Measurements from ENCODE around the gene IKBIP. TPM values are rescaled to one million over a fixed set of nuclear protein-coding genes. Genes with fewer than 3 reads are reported as not detected.

The IKBIP gene
- total and polyA plus RNA-seq, 2 donors (not counting 3 experiments of a cell fraction or from before 2014, with no cell fraction given): 12.9 to 56.8 TPM

GRCh38 chr12:98669751-98670150 is 25.2 kb upstream of the IKBIP start:
- dilution Hi-C loops (cut with MboI; ENCODE audit: extremely low pct_ligation_motif_present, low sequenced_read_pairs): no loop called here
- BruUV-seq (replicated peaks): no TSS peak
- H3K4me1 ChIP-seq (ENCODE audit: control insufficient read depth, extremely low read depth, insufficient read depth, low read length): peaks cover 9% of the 10 kb centered on the region
- ChIA-PET CTCF (interaction anchor here (0.9 kb wide), 1 partner anchor 9 kb away, joined by 3 read pairs; no protein-coding TSS in a partner anchor), POLR2A (no interaction called here)
- DNase-seq (ENCODE audit: low read depth, low spot score) (no peak), FAIRE-seq (no peak)
- H3K9me3 ChIP-seq (replicated peaks; ENCODE audit: control insufficient read depth, insufficient read depth, low read length): no peaks in the 10 kb centered on the region
- peaks cover 1% of the 10 kb centered on the region for H3K9me1 ChIP-seq (replicated peaks; ENCODE audit: control insufficient read depth, extremely low read depth, insufficient read depth, low read length)
- no peak overlapping the region for H3K9ac ChIP-seq (replicated peaks; ENCODE audit: extremely low read depth, insufficient read depth, low read length)
- no peak overlapping the region for H3K4me3 ChIP-seq (replicated peaks in 1 of 3; ENCODE audit: insufficient read depth in 1 of 3, low read depth in 1 of 3, low read length in 3 of 3)
- no peaks in the 10 kb centered on the region for H3K27me3 ChIP-seq (ENCODE audit: control insufficient read depth in 2 of 2, insufficient read depth in 2 of 2, low read length in 2 of 2)
- intact Hi-C loops (cut with micrococcal nuclease): no loop called here
- no peak for TF ChIP-seq EZH2 (IDR thresholded peaks at IDR 0.05; ENCODE audit: borderline replicate concordance, low read depth, low read length, severe bottlenecking)
- TF ChIP-seq, protein P1, sequence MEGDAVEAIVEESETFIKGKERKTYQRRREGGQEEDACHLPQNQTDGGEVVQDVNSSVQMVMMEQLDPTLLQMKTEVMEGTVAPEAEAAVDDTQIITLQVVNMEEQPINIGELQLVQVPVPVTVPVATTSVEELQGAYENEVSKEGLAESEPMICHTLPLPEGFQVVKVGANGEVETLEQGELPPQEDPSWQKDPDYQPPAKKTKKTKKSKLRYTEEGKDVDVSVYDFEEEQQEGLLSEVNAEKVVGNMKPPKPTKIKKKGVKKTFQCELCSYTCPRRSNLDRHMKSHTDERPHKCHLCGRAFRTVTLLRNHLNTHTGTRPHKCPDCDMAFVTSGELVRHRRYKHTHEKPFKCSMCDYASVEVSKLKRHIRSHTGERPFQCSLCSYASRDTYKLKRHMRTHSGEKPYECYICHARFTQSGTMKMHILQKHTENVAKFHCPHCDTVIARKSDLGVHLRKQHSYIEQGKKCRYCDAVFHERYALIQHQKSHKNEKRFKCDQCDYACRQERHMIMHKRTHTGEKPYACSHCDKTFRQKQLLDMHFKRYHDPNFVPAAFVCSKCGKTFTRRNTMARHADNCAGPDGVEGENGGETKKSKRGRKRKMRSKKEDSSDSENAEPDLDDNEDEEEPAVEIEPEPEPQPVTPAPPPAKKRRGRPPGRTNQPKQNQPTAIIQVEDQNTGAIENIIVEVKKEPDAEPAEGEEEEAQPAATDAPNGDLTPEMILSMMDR (IDR thresholded peaks at IDR 0.05; ENCODE audit: extremely low read depth in 1 of 2, insufficient read depth in 1 of 2, low read depth in 1 of 2, low read length in 2 of 2): no peak
- no peaks in the 10 kb centered on the region for H4K20me1 ChIP-seq (replicated peaks; ENCODE audit: control insufficient read depth, extremely low read depth, insufficient read depth, low read length)
- H3K27ac ChIP-seq (ENCODE audit: insufficient read depth, low read depth, low read length): no peak overlapping the region
- H2AFZ ChIP-seq (ENCODE audit: low read depth, low read length): no peak overlapping the region
- H3K79me2 ChIP-seq (ENCODE audit: control insufficient read depth, insufficient read depth, low read length): no peaks in the 10 kb centered on the region
- H3K4me2 ChIP-seq (ENCODE audit: insufficient read depth, low read length): no peak overlapping the region
- H3K36me3 ChIP-seq (ENCODE audit: control insufficient read depth in 2 of 2, extremely low read depth in 1 of 2, insufficient read depth in 2 of 2, low read length in 2 of 2): peaks cover 6 to 14% of the 10 kb centered on the region in 2 experiments

DNA sequence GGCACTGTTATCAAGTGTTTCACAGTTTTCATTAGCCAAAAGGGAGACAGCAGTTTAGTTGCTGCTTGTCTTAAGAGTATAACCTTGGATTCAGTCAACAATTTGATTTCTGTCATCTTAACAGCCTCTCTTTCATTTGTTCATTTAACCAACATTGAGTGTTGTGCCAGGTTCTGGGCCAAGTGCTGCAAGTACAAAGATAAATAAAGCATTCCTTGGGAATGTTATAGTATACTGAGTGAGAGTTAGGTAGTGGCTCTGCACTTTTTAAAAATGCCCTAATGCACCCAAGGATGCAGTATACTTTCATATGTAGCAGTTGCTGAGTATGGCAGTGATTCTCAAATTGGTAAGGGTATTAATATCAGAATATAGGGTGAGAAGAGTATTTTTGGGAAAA is 15.9 kb upstream of the IKBIP start:
- H3K4me3 ChIP-seq (replicated peaks in 1 of 3; ENCODE audit: insufficient read depth in 1 of 3, low read depth in 1 of 3, low read length in 3 of 3): no peak overlapping the region
- BruUV-seq (replicated peaks): no TSS peak
- no peaks in the 10 kb centered on the region for H3K9me3 ChIP-seq (replicated peaks; ENCODE audit: control insufficient read depth, insufficient read depth, low read length)
- intact Hi-C loops (cut with micrococcal nuclease): no loop called here
- H3K4me2 ChIP-seq (ENCODE audit: insufficient read depth, low read length): no peak overlapping the region
- no peaks in the 10 kb centered on the region for H4K20me1 ChIP-seq (replicated peaks; ENCODE audit: control insufficient read depth, extremely low read depth, insufficient read depth, low read length)
- peaks cover 4% of the 10 kb centered on the region for H3K4me1 ChIP-seq (ENCODE audit: control insufficient read depth, extremely low read depth, insufficient read depth, low read length)
- no peak overlapping the region for H2AFZ ChIP-seq (ENCODE audit: low read depth, low read length)
- H3K79me2 ChIP-seq (ENCODE audit: control insufficient read depth, insufficient read depth, low read length): peaks cover 8% of the 10 kb centered on the region
- TF ChIP-seq, protein P1 (IDR thresholded peaks at IDR 0.05; ENCODE audit: extremely low read depth in 1 of 2, insufficient read depth in 1 of 2, low read depth in 1 of 2, low read length in 2 of 2): no peak
- TF ChIP-seq EZH2 (IDR thresholded peaks at IDR 0.05; ENCODE audit: borderline replicate concordance, low read depth, low read length, severe bottlenecking) (no peak), FOS (IDR thresholded peaks at IDR 0.05; ENCODE audit: borderline replicate concordance, insufficient read depth, low read length) (no peak), MYC (IDR thresholded peaks at IDR 0.05; ENCODE audit: low read depth, low read length) (no peak), JUN (IDR thresholded peaks at IDR 0.05; ENCODE audit: borderline replicate concordance, insufficient read depth, insufficient read length, low read depth) (no peak), MAX (IDR thresholded peaks at IDR 0.05; ENCODE audit: insufficient read depth, insufficient read length) (no peak), POLR2AphosphoS5 (IDR thresholded peaks at IDR 0.05; ENCODE audit: insufficient read depth, low read depth, low read length) (no peak), GATA2 (IDR thresholded peaks at IDR 0.05; ENCODE audit: insufficient read depth, insufficient read length, low read depth, low read length) (no peak), POLR2A (IDR thresholded peaks at IDR 0.05; ENCODE audit: low read depth, low read length) (no peak)
- dilution Hi-C loops (cut with MboI; ENCODE audit: extremely low pct_ligation_motif_present, low sequenced_read_pairs): no loop called here
- H3K27me3 ChIP-seq (ENCODE audit: control insufficient read depth in 2 of 2, insufficient read depth in 2 of 2, low read length in 2 of 2): no peaks in the 10 kb centered on the region
- no peak for DNase-seq (ENCODE audit: low read depth, low spot score)
- H3K36me3 ChIP-seq (ENCODE audit: control insufficient read depth in 2 of 2, extremely low read depth in 1 of 2, insufficient read depth in 2 of 2, low read length in 2 of 2): peaks cover 7 to 16% of the 10 kb centered on the region in 2 experiments
- ChIA-PET CTCF (interaction anchor here (1.6 kb wide), 1 partner anchor 9 kb away, joined by 3 read pairs; no protein-coding TSS in a partner anchor), POLR2A (no interaction called here)
- H3K9me1 ChIP-seq (replicated peaks; ENCODE audit: control insufficient read depth, extremely low read depth, insufficient read depth, low read length): no peaks in the 10 kb centered on the region
- H3K27ac ChIP-seq (ENCODE audit: insufficient read depth, low read depth, low read length): no peak overlapping the region
- no peak for FAIRE-seq
- H3K9ac ChIP-seq (replicated peaks; ENCODE audit: extremely low read depth, insufficient read depth, low read length): no peak overlapping the region

All from endothelial cell of umbilical vein (primary cell).